OCI-LY3 (cell line): Measurements from ENCODE around the gene ZNF804A.

ENCODE experiments used
- H2AFZ ChIP-seq: fragments of 200-600, 300-600 bp; shearing (Covaris generic); 2 replicates; pipeline ENCODE4 v1.6.0; 2014; ENCODE audit warnings: antibody characterized with exemption, low read depth, low read length
- H3K27ac ChIP-seq: fragments of 200-600, 300-600 bp; sonication (generic); 2 replicates; pipeline ENCODE4 v1.5.1; 2014; ENCODE audit warnings: mild to moderate bottlenecking, low read length, moderate library complexity, mixed read lengths
- H3K27me3 ChIP-seq: fragments of 200-600, 300-600 bp; sonication (generic); 2 replicates; pipeline ENCODE4 v1.6.1; 2014; ENCODE audit warnings: low read depth, low read length, mixed read lengths
- H3K36me3 ChIP-seq: fragments of 200-600, 300-600 bp; sonication (generic); replicated peaks from 2 replicates; pipeline ENCODE3; 2014; ENCODE audit warnings: low read depth, low read length, mixed read lengths
- H3K4me1 ChIP-seq: fragments of 300-600, 200-600 bp; sonication (generic); 2 replicates; pipeline ENCODE4 v1.6.1; 2014; ENCODE audit warnings: low read length, mixed read lengths
- H3K4me2 ChIP-seq: fragments of 200-600, 300-600 bp; sonication (generic); 2 replicates; pipeline ENCODE4 v1.6.1; 2014; ENCODE audit warnings: low read length, mixed read lengths
- H3K4me3 ChIP-seq: fragments of 300-600, 200-600 bp; sonication (generic); 2 replicates; pipeline ENCODE4 v1.5.1; 2014; ENCODE audit warnings: antibody characterized with exemption, mild to moderate bottlenecking, low read length, moderate library complexity
- H3K79me2 ChIP-seq: fragments of 300-600, 200-600 bp; shearing (Covaris generic); 2 replicates; pipeline ENCODE4 v1.6.1; 2014; ENCODE audit warnings: mild to moderate bottlenecking, low read length, mixed read lengths
- H3K9ac ChIP-seq: fragments of 300-600, 200-600 bp; shearing (Covaris generic); 2 replicates; pipeline ENCODE4 v1.6.0; 2014; ENCODE audit warnings: mild to moderate bottlenecking, low read length, moderate library complexity
- H3K9me3 ChIP-seq: fragments of 200-600, 300-600 bp; shearing (Covaris generic); 2 replicates; pipeline ENCODE4 v1.6.1; 2014; ENCODE audit warnings: low read length, mixed read lengths; ENCODE audit not compliant: insufficient read depth
- H4K20me1 ChIP-seq: fragments of 200-600, 300-600 bp; sonication (generic); 2 replicates; pipeline ENCODE4 v1.6.1; 2016; ENCODE audit warnings: low read length, mixed read lengths; ENCODE audit not compliant: insufficient read depth
- EZH2phosphoT487 ChIP-seq: fragments of 200-600 bp; shearing (Covaris generic); IDR thresholded peaks from 2 replicates; pipeline ENCODE4 v1.6.1; 2018; ENCODE audit warnings: antibody characterized with exemption, mixed run types, low read depth
- TF ChIP-seq, protein P1 (sequence below): fragments of 200-600, 300-600 bp; sonication (generic); IDR thresholded peaks from 2 replicates; pipeline ENCODE4 v1.5.1; 2014; ENCODE audit warnings: antibody characterized with exemption, low read length, low read depth

The ZNF804A gene

DNA sequence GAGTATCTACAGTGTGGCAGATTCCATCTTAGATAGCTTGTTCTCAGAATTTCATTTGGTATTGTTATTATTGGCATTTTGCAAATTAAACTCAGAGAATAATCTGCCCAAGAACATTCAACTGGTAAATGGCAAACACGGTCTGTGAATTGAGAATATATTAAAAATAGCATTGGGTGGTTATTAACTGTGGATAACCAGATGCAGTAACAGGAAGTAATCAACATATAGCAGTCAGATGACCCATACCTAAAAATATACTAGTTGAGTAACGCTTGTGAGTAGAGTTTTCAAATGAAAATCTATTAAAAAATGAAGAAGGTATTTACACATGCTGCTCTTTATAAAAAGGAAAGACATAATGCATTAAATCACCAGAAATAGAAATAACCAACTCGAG is 129.5 kb downstream of the ZNF804A start:
- H3K27me3 ChIP-seq: no peaks in the 10 kb centered on the region
- no peaks in the 10 kb centered on the region for H3K36me3 ChIP-seq
- no peak overlapping the region for H2AFZ ChIP-seq
- H3K27ac ChIP-seq: peak overlapping the region; percentile 24
- TF ChIP-seq EZH2phosphoT487: no peak
- TF ChIP-seq, protein P1, sequence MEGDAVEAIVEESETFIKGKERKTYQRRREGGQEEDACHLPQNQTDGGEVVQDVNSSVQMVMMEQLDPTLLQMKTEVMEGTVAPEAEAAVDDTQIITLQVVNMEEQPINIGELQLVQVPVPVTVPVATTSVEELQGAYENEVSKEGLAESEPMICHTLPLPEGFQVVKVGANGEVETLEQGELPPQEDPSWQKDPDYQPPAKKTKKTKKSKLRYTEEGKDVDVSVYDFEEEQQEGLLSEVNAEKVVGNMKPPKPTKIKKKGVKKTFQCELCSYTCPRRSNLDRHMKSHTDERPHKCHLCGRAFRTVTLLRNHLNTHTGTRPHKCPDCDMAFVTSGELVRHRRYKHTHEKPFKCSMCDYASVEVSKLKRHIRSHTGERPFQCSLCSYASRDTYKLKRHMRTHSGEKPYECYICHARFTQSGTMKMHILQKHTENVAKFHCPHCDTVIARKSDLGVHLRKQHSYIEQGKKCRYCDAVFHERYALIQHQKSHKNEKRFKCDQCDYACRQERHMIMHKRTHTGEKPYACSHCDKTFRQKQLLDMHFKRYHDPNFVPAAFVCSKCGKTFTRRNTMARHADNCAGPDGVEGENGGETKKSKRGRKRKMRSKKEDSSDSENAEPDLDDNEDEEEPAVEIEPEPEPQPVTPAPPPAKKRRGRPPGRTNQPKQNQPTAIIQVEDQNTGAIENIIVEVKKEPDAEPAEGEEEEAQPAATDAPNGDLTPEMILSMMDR: no peak
- peaks cover 55% of the 10 kb centered on the region for H3K4me1 ChIP-seq
- peak overlapping the region; percentile 44 for H3K4me3 ChIP-seq
- no peaks in the 10 kb centered on the region for H3K9me3 ChIP-seq
- H4K20me1 ChIP-seq: peaks cover 8% of the 10 kb centered on the region; the same call in 1 of the 2 replicates
- H3K9ac ChIP-seq: 0 out of 2 replicates have a peak overlapping the region, but pooled peaks have one; percentile 7
- H3K79me2 ChIP-seq: peaks cover 71% of the 10 kb centered on the region
- peak overlapping the region; percentile 54 for H3K4me2 ChIP-seq

DNA sequence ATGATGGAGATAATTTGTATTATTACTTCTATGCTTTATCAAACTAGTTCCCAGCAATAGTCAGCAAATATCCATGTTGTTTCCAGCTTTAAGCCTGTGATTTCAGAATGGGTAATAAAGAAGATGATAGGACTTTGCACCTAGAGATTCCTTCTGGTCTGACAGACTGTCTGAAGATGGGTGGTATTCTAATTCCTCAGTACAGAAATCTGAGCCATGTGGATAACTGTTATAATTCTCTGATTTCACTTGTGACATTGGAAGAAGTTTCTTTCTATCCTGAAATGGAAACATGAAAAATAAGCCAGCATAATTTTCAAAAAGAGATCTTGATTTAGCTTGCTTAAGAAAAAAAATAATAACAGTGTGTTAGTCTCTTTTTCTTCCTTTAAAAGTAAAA is 130.1 kb downstream of the ZNF804A start:
- Histone ChIP-seq H3K9me3 (no peaks in the 10 kb centered on the region), H3K4me2 (peak overlapping the region; percentile 54), H3K9ac (0 out of 2 replicates have a peak overlapping the region, but pooled peaks have one; percentile 7), H4K20me1 (peaks cover 8% of the 10 kb centered on the region; the same call in 1 of the 2 replicates), H3K4me3 (peak overlapping the region; percentile 44), H3K36me3 (no peaks in the 10 kb centered on the region), H3K79me2 (peaks cover 75% of the 10 kb centered on the region), H3K27ac (peak overlapping the region; percentile 24), H2AFZ (no peak overlapping the region), H3K27me3 (no peaks in the 10 kb centered on the region), H3K4me1 (peaks cover 61% of the 10 kb centered on the region)
- TF ChIP-seq, protein P1: no peak
- no peak for TF ChIP-seq EZH2phosphoT487

DNA sequence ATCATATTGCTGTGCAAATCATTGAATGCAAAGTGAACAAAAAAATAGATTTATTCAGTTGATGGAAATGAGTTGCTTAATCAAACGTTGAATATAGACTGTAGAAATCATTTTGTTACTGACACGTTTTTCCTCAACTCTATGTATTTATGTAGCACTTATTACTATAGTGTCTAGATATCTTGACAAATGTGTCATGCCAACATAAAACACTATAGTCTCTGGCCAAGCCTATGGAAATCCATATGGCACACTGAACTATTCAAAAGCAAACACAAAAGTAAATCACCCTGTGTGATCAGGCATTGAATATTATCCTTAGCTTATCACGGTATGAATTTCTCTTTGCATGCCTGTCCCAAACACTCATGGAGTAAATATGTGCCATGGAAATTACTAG is 131.3 kb downstream of the ZNF804A start:
- Histone ChIP-seq H4K20me1 (peaks cover 6% of the 10 kb centered on the region; the same call in 1 of the 2 replicates), H3K9ac (0 out of 2 replicates have a peak overlapping the region, but pooled peaks have one; percentile 6), H3K9me3 (no peaks in the 10 kb centered on the region), H3K79me2 (peaks cover 78% of the 10 kb centered on the region), H3K36me3 (no peaks in the 10 kb centered on the region), H3K4me3 (0 out of 2 replicates have a peak overlapping the region, but pooled peaks have one; percentile 9), H3K27me3 (no peaks in the 10 kb centered on the region), H3K4me2 (peak overlapping the region; percentile 70), H3K27ac (peak overlapping the region; percentile 73), H2AFZ (0 out of 2 replicates have a peak overlapping the region, but pooled peaks have one; percentile 21), H3K4me1 (peaks cover 61% of the 10 kb centered on the region)
- TF ChIP-seq, protein P1: no peak

DNA sequence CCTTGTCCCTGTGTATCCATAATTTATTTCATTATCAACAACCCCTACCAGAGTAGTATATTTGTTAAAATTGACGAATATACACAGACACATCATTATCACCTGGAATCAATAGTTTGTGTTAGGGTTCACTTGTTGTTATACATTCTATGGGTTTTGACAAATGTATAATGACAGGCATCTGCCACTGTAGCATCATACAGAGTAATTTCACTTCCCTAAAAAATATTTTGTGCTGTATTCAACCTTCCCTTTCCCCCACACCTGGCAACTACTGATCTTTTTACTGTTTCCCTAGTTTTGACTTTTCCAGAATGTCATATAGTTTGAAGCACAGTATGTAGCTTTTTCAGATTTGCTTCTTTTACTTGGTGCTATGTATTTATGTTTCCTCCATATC is 132.0 kb downstream of the ZNF804A start:
- no peaks in the 10 kb centered on the region for H3K36me3 ChIP-seq
- peaks cover 61% of the 10 kb centered on the region for H3K4me1 ChIP-seq
- H3K27me3 ChIP-seq: no peaks in the 10 kb centered on the region
- peak overlapping the region; percentile 73 for H3K27ac ChIP-seq
- peak overlapping the region; percentile 70 for H3K4me2 ChIP-seq
- TF ChIP-seq, protein P1: no peak
- no peak for TF ChIP-seq EZH2phosphoT487
- H2AFZ ChIP-seq: no peak overlapping the region
- peak overlapping the region; percentile 28; the same call in 1 of the 2 replicates for H3K9ac ChIP-seq
- H3K9me3 ChIP-seq: no peaks in the 10 kb centered on the region
- H4K20me1 ChIP-seq: peaks cover 3% of the 10 kb centered on the region; the same call in 1 of the 2 replicates
- H3K4me3 ChIP-seq: peak overlapping the region; percentile 36
- H3K79me2 ChIP-seq: peaks cover 80% of the 10 kb centered on the region
